GM19468 (cell line): ENCODE measurements around the gene USP47.

Experiments
- ATAC-seq: cut with Tn5 transposase; IDR thresholded peaks from one replicate; pipeline ENCODE4 v1.9.1; 2021; ENCODE audit warnings: mild to moderate bottlenecking, moderate library complexity, moderate number of reproducible peaks; ENCODE audit not compliant: unreplicated experiment; ENCODE audit errors: extremely low read depth

The USP47 gene

DNA sequence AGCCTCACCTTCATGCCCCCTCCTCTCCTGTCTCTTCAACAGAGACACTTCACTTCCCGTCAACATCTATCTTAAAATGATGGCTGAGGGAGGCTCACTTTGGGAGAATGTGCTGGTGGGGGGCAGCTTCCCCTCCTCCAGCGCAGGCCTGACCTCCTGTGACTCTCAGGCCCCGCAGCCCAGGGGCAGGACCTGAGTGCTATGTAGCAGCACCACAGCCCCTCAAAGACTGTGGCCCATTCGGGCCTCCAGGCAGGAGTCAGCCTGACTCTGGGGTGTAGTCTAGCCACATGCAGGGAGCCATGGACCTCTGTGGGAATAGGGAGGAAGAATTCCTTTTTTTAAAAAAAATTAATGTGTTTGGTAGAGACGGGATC lies 123.0 kb downstream of the USP47 start:
- no peak for ATAC-seq

GRCh38 chr11:11965192-11965591 lies 123.4 kb downstream of the USP47 start:
- no peak for ATAC-seq

DNA sequence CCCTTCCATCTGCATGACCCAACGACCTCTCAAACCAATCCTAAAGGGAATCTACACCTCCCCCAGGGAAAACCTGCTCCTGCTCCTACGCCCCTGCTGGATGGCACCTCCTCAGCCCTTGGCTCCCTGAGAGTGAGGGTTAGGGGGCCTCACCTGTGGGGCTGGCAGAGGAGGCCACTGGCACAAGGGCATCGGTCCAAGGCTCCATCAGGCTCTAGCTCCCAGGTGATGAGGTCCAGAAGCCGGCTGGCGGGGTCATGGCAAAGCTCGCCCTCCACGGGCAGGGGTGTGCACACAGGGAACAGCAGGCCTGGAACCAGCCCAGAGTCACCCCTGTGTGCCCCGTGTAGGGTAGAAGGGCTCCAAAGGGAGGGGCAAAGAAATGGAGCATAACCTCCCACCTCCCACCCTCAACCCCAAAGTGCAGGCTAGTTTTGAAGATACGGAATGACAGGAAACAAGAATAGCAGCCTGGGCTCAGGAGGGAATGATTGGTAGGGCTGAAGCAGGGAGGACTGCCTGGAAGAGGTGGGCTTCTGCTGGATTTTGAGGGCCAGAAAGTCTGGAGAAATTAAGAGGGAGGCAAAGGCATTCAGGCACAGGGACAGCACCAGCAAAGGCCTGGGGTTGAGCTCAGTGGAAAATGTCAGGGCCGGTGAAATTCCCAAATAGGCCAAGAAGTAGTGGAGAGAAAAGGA lies 124.0 kb downstream of the USP47 start:
- no peak for ATAC-seq

DNA sequence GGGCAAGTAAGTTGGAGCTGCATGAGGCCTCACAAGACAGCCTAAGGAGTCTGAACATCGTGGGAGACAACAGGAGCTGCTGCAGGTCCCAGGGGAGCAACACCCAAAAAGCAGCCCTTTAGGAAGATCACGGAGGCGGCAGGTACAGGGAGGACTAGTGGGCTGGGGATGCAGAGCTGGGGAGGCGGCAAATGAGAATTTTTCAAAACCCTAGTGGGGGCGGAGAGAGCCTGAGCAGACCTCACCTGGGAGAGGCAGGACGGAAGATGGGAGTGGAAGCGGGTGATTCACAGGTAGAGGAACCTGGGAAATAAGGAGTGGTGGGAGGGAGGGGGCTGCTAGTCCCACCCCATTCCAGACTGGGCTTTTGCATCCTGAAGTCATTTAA lies 124.6 kb downstream of the USP47 start:
- ATAC-seq: no peak

GRCh38 chr11:11966826-11967668 lies 125.3 kb downstream of the USP47 start:
- peak; percentile 68 for ATAC-seq

- ATAC-seq: no peak
Observed at GRCh38 chr11:11967669-11968510, 126.1 kb downstream of the USP47 start.

GRCh38 chr11:11968511-11969280 lies 126.9 kb downstream of the USP47 start:
- ATAC-seq: no peak

- no peak for ATAC-seq
Observed at GRCh38 chr11:11969380-11970215, 127.8 kb downstream of the USP47 start.

- no peak for ATAC-seq
Observed at GRCh38 chr11:11970556-11970955, 128.8 kb downstream of the USP47 start.

GRCh38 chr11:11971906-11972547 lies 130.3 kb downstream of the USP47 start:
- ATAC-seq: no peak

DNA sequence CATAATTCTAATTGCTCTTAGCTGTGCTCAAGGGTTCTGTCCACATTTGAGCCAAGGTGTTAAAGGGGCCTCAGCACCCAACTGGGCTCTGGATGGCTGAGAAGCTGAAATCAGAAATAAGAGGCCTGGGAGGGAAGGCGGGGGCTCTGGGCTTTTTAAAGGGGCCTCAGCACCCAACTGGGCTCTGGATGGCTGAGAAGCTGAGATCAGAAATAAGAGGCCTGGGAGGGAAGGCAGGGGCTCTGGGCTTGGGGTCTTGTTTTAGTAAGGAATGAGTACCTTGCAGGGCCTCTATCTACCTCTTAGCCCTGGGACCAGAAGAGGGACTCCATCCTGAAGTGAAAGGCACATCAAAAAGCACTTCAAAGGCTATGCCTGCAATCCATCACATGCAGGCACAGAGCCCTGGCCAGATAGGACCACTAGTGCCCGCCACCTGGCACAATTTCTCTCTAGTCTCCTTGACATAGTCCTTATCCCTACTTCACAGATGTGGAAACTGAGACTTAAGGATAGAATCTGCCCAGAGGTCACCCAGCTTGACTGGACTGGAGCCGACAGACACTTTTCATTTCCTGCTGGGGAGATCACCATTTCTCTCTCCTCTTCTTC lies 131.1 kb downstream of the USP47 start:
- no peak for ATAC-seq

DNA sequence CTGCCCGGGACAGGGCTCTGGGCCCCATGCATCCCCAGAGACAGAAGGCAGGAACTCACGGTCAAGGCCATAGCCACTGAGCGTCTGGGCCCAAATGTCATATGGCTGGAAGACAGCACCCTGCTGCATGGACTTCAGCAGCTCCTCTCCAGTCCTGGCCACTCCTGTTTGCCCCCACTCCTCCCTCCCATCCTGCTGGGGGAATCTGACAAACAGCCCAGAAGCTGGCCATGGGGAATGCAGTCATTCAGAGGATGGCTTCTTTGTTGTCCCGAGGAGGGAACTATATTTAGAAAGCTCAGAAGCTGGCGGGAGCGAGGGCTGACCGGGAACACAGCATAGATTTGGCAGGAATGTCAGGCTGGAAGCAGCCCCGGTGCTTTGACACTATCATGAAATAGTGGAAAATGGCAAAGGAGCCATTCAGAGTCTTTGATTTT lies 131.6 kb downstream of the USP47 start:
- ATAC-seq: no peak

DNA sequence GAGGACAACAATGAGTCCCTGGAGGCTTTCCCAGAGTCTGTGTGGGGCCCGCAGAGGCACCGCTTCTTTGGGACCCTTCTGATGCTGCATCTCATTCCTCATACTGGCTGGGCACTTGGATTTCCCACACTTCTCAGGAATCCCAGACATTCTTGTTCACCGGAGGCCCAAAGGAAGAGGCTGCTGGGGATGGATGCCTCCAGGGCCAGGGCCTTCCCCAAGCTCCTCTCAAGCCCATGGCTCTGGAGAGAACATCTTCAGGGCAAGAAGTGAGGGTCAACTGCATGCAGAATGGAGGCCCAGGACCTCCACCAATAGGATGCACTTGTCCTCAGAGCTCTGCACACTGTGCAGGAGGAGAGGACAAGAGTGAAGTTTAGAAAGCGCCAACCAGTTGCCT lies 132.1 kb downstream of the USP47 start:
- no peak for ATAC-seq

DNA sequence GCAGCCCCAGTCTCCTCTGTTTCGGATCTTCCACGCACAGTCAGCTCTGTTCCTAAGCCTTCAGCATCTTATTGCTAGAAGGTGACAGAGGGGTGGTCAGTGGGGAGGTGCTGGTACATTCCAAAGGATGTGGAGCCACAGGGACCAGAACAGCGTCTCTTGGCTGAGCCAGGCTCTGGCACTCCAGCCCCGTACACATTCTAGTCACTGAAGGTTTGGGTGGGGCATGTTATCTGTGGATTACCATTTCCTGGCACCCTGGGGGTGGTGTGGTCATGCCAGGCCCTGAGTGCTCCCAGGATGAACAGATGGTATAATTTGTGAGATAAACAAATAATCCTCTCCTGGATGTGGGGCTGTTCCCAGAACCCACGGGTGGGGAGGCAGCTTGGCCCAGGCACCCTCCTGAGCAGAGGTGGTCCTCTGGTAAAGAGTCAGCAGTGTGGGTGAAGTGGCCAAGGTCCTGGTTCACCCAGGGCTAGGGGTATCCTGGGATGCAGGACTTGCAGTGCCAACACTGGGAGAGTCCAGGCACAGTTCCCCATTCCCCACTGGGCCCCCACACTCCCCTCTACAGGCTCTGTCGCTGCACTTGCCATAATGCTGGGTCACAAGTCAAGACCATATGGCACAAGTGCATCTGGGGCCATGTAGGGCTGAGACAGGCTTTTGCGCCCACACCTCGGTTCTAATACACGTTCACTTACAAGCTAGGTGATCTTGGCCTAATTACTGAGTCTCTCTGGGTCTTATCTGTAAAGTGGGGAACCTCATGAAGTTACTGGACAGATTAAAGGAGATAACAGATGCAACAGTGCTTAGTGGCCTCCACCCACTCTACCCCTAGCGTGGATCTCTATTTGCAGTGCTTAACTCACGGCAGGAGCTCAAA lies 133.7 kb downstream of the USP47 start:
- no peak for ATAC-seq

- no peak for ATAC-seq
Observed at GRCh38 chr11:11976481-11977127, 134.8 kb downstream of the USP47 start.

DNA sequence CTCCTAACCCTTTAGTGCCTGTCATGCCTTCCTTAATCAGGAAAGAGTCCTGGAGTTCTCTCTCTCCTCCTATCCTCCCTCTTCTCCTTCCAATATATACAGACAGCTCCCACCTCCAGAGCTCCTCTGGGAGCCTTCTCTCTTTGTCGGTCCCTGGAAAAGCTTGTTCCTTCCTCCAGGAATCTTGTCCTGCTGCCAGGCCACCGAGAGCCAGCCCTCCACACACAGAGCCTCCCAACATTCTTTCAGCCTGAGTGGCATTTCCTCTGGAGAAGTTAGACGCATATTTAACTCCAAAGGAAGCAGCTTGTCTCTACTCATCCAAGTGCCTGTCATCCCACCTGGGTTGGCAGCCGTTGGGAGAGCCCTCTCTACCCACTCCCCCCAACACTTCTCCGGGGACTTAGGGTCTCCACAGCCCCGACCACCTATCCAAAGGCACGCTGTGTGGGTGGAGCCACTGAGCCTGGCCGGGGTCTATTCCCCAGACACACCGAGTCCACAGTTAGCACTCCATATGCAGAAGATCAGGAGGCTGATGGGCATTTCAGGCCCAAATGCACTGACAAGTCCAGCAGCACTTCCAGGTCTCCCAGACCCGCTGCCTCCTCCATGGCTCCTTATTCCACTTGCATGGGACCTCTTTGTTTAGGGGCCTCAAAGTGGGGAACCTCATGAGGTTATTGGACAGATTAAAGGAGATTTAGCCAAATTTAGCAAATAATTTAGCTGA lies 135.6 kb downstream of the USP47 start:
- ATAC-seq: no peak
